DMS 273 treated with DMSO at 0.1 percent for 48 hours (cell line): Measurements from ENCODE around the gene SECTM1.
"Not testable (repeated sequence)": the region's sequence is repeated elsewhere in the genome, so short reads cannot be mapped to it uniquely, and the experiment has no call there.

Experiments
- DNase-seq: peaks from one replicate; lab custom pipeline; 2025; lab: John Stamatoyannopoulos, UW

The SECTM1 gene

GRCh38 chr17:82347994-82348393 lies 14.4 kb upstream of the SECTM1 start:
- not testable (repeated sequence) for DNase-seq

GRCh38 chr17:82346342-82347300 lies 13.1 kb upstream of the SECTM1 start:
- no peak for DNase-seq

GRCh38 chr17:82345151-82345976 lies 11.8 kb upstream of the SECTM1 start:
- DNase-seq = no peak

- no peak for DNase-seq
Measured at GRCh38 chr17:82344175-82344907, 10.8 kb upstream of the SECTM1 start.

DNA sequence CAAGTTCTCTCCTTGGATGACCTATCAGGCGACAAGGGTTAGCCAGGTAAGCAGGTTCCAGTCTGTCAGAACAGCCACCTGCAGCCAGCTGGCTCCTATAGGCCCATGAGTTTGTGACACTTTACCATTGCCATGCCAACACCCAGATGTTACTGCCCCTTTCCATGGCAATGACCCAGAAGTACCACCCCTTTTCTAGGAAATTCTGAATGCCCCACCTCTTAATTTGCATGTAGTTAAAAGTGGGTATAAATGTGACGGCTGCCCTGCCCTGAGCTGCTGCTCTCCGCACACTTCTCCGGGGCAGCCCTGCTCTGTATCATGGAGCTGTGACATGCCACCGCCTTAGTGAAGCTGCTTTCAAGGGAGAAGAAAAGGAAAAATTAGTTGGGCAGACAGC lies 10.0 kb upstream of the SECTM1 start:
- no peak for DNase-seq

GRCh38 chr17:82342361-82343079 lies 9.0 kb upstream of the SECTM1 start:
- no peak for DNase-seq

DNA sequence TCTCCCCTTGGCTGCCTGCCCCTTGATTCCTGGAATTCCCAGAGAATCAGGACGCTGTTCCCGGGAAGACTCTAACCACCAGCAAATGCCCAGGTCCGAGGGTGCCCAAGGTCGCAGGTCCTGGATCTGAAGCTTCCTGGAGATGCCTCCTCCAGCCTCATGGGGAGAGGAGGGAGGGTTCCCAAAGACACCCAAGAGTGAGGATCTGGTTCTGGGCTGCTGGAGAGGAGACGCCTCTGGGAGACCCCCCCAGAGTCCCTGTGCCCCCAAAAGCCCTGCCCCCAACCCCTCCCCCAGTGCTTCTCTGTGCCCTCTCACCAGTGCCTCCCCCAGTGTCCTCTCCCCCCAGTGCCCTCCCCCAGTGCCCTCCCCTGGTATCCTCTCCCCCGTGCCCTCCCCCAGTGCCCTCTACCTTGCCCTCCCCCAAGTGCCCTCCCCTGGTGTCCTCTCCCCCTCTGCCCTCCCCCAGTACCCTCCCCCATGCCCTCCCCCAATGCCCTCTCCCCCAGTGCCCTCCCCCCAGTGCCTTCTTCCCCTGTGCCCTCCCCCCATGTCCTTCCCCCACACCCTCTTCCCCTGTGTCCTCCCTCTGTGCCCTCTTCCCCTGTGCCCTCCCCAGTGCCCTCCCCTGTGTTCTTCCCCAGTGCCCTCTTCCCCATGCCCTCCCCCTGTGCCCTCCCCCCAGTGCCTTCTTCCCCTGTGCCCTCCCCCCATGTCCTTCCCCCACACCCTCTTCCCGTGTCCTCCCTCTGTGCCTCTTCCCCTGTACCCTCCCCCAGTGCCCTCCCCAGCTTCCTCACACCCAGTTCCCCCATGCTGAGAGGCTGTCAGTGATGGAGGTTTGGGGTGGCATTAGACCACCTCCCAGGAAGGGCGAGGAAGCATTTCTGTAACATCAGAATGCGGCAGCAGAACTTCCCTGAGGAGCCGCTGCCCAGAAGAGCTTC lies 6.3 kb upstream of the SECTM1 start:
- DNase-seq = no peak

DNA sequence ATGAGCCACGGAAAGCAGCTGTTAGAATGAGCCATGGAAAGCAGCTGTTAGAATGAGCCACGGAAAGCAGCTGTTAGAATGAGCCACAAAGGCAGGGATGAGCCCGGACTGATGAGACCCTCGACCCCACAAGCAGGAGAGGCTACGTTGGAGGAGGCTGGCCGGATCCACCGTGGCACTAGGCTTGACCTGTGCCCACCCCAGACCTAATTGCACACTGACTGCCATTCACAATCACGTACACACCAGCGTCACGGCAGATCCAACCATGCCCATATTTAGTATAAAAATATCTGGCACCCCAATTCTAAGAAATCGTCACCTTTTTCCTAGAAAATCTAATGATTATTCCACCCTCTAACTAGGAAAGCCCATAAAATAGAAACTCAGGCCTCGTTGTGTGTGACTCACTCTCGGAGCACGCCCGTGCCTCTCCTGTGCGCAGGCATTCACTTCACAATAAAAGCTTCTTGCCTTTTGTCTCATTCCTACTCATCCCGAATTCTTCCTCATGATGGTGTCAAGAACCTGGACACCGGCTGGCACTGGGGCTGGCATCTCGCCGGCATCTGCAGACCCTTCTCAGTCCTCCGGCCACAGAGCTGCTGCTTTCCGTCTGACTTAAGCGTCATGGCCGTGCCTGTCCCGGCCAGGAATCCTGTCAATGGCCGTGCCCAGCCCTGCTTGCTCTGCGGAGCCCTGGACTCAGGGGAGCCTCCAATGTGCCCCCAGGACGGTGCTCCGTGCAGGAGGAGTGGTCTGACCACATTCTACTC lies 5.5 kb upstream of the SECTM1 start:
- no peak for DNase-seq

GRCh38 chr17:82334622-82335394 lies 1.2 kb upstream of the SECTM1 start:
- DNase-seq = no peak

- no peak for DNase-seq
Measured at GRCh38 chr17:82334204-82334621, 647 bp upstream of the SECTM1 start.

GRCh38 chr17:82332669-82333278 lies 792 bp downstream of the SECTM1 start:
- DNase-seq = no peak

DNA sequence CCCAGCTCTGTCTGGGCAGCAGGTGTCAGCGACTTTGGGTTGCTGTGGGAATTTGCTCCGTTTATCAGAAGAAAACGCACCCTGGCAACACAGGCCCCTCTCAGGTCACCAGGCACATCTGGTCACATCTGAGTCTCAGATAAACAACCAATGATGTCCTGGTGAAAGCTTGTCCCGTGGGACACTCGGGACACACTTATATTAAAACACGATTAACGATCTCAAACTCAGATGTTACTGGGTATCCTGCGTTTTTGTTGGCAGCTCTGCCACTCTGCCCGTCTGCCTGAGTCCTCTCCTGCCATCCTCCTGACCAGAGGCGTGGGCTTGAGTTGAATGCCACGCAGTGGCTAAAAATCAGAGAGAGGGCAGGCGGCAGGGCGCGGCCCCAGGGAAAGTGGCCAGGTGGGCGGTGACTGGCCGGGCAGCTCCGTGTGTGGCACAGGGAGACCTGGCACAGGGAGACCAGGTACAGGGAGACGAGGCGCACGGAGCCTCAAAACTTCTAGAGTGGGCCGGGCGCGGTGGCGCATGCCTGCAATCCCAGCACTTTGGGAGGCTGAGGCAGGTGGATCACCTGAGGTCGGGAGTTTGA lies 2.1 kb downstream of the SECTM1 start:
- no peak for DNase-seq

- DNase-seq = peak; percentile 79
Measured at GRCh38 chr17:82330322-82331239, 3.0 kb downstream of the SECTM1 start.

- no peak for DNase-seq
Measured at GRCh38 chr17:82329683-82330321, 3.8 kb downstream of the SECTM1 start.

GRCh38 chr17:82328994-82329507 lies 4.5 kb downstream of the SECTM1 start:
- DNase-seq = no peak
